Prostate gland (tissue), 2 donors: Measurements from ENCODE around the gene CYP46A1.

Experiments
- CTCF ChIP-seq, 4 experiments: fragments of 200-600 bp in 2 of 4; fragments of 450-650 bp in 2 of 4; sonication (generic) in 2 of 4; IDR thresholded peaks; 1 replicate in 3 of 4; 2 replicates in 1 of 4; pipeline ENCODE4 v1.5.1; 2016 to 2019; ENCODE audit warnings: antibody characterized with exemption in 4 of 4, mild to moderate bottlenecking in 2 of 4, moderate library complexity in 2 of 4
- POLR2A ChIP-seq: fragments of 450-650 bp; IDR thresholded peaks from one replicate; pipeline ENCODE4 v1.6.1; 2016; ENCODE audit warnings: antibody characterized with exemption, mild to moderate bottlenecking
- POLR2AphosphoS5 ChIP-seq: sonication (generic); formaldehyde crosslinking; IDR thresholded peaks from one replicate; pipeline ENCODE4 v1.6.1; 2017; ENCODE audit warnings: antibody characterized with exemption

GRCh38 chr14:99748529-99748928, 64.4 kb downstream of the CYP46A1 start:
- TF ChIP-seq CTCF (IDR thresholded peaks at IDR 0.05) (no peak), POLR2A (no peak), POLR2AphosphoS5 (no peak)
